ENCODE results near the gene CDC20. TPM values are rescaled to one million over a fixed set of nuclear protein-coding genes. Genes with fewer than 3 reads are reported as not detected.

The CDC20 gene
- 1.2 and 8.7 TPM in 2 replicates for total RNA-seq

DNA sequence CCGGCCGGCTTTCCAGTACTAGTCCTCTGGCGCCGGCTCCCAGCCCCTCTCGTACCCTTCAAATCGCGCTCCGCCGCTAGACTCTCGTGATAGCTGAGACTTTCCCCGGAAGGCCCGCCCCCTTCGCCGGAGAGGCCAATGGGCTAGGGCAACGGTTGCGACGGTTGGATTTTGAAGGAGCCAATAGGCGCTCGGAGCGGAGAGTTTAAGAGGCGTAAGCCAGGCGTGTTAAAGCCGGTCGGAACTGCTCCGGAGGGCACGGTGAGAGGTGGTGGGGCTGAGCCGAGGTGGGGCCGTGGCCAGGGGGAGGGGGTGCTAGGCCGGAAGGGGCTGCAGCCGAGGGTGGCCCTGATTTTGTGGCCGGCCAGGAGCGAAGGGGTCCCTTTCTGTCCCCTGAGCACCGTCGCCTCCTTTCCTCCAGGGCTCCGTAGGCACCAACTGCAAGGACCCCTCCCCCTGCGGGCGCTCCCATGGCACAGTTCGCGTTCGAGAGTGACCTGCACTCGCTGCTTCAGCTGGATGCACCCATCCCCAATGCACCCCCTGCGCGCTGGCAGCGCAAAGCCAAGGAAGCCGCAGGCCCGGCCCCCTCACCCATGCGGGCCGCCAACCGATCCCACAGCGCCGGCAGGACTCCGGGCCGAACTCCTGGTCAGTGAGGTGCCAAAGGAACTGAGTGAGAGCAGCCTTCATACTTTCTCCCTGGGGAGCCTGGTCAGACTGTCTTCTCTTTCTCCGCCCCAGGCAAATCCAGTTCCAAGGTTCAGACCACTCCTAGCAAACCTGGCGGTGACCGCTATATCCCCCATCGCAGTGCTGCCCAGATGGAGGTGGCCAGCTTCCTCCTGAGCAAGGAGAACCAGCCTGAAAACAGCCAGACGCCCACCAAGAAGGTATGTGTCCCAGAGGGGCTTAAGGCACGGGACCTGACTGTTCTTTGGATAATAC lies at the start of gene CDC20:
CDC20 (plus strand) TSS at position 236 of the 948 bp plus-strand sequence; CDS start at position 471, 235 bp downstream.

DNA sequence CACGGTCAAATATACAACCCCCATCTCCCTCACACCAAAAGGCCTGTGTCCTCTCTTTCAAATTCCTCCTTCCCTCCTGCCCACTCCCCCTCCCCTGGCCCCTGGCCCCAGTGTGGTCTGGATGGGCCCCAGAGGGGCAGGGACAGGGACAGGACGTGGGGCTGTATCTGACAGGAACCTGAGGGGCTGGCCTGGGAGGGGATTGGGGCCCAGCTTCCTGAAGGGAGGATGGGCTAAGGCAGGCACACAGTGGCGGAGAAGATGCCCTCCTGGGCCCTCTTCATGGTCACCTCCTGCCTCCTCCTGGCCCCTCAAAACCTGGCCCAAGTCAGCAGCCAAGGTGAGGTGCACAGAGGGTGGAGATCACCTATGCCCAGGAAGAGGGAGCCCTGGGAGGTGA lies 21.2 kb upstream of the CDC20 start, which contains the start of gene MPL:
MPL (plus strand) TSS at position 231 of the 400 bp plus-strand sequence; CDS start at position 262, 31 bp downstream.

DNA sequence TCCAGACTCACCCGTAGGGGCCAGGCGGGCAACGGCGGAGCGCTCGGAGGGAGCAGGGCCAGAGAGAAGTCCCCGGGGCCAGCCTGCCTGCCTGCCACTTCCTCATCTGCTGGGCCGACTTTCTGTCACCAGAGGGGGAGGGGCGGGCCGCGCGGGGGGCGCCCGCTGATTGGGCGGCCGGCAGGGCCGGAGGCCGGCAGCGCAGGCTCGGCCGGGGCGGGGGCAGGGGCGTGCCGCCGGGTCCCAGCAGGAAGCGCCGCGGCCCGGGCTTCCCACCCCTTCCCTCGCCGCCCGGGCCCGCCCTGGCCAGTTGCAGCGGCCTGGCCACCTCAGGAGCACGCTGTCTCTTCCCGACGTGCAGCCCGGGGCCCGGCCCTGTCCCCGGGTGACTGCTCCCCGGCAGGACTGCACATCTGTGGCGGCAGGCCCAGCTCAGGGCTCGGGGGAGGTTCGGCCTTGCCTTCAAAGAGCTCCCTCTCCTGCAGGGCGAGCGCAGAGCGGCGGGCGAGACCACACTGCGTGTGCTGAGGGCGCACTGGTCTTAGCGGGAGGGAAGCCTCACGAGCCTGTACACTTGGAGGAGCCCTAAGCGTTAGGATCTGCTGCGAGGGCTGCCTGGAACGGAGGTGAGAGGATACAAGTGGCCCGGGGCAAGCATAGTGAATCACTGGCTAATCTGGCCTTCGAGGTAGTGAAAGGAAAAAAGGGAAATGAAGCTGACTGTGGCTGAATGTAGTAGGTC lies 9.3 kb downstream of the CDC20 start, which contains the start of gene ELOVL1:
ELOVL1 (minus strand) TSS at position 108 of the 742 bp plus-strand sequence. CDS start 2,402 bp downstream, outside the sequence.

DNA sequence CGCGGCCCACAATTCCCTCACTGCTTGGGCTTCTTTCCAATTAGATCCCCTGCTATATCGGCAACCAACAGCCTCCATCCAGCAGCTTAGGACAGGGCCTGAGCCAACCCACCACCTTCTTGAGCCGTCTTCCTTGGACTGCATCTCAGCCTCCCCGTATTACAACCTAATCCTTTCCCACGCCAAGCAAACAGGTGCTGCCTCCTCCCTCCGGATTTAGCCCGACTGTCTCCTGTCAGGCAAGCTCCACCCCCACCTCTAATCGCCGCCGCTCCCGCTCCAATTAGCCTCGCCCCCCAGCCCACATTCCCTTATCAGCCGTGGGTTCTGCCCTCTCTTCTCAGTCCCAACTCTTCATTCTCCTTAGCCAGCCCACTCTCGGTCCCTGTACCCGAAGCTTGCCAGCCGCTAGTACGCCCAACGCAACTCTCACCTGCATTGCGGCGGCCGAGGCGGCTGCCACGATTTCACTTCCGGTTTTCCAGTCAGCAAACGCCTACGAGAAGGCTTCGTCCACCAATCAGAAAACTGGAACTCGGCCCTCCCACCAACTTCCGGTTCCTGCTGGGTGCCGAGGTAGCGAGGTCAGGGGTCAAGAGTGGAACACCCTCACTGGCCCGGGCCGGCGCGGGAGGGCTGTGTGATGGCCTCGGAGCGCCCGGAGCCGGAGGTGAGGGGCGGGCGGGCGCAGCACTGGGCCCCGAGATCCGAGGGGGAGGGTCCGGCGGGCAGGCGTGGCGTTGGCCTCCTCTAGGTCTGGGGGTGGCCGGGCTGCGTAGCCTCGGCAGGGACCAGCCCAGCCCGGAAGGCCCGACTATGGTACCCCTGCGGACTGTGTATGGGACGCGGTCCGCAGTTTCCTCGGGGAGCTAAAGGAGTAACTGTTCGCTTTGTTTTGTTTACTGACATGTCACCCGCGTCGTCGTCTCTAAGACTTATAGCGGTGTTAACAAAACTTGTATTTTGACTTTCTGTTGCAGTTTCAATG lies 30.8 kb downstream of the CDC20 start, which contains the start of the genes MED8 and SZT2:
MED8 (minus strand) TSS at position 475 of the 988 bp plus-strand sequence; CDS start at position 439, 36 bp downstream.
SZT2 (plus strand) TSS at position 574 of the 988 bp plus-strand sequence; CDS start at position 644, 70 bp downstream.

Other genes starting within 250 kb of the CDC20 start
- 32.6 and 39.9 TPM in 2 replicates for gene EBNA1BP2, start 186.7 kb upstream of the CDC20 start, total RNA-seq
- 0.16 and 0.26 TPM in 2 replicates for gene CFAP57, start 186.7 kb upstream of the CDC20 start, total RNA-seq
- gene TMEM125, start 89.0 kb upstream of the CDC20 start, total RNA-seq = not detected in 2 replicates
- gene C1orf210, start 73.4 kb upstream of the CDC20 start, total RNA-seq = not detected in 2 replicates
- 0.34 and 0.79 TPM in 2 replicates for gene TIE1, start 58.0 kb upstream of the CDC20 start, total RNA-seq
- gene MPL, start 21.2 kb upstream of the CDC20 start, total RNA-seq = not detected in 2 replicates
- gene ELOVL1, start 9.0 kb downstream of the CDC20 start, total RNA-seq = 40.2 and 48.2 TPM in 2 replicates
- gene MED8, start 30.8 kb downstream of the CDC20 start, total RNA-seq = 50.4 and 58.3 TPM in 2 replicates
- gene SZT2, start 30.9 kb downstream of the CDC20 start, total RNA-seq = 18.3 and 23.3 TPM in 2 replicates
- gene HYI, start 95.0 kb downstream of the CDC20 start, total RNA-seq = 20.5 and 21.8 TPM in 2 replicates
- gene PTPRF, start 171.9 kb downstream of the CDC20 start, total RNA-seq = 15.3 and 40.0 TPM in 2 replicates